Stimulated activated CD4-positive, alpha-beta T cell treated with anti-CD3 and anti-CD28 coated beads, Interleukin-4, amount 100 ng/mL, for 1 hour (primary cell): Measurements from ENCODE around the gene KIF26B.
"Not testable (repeated sequence)": the region's sequence is repeated elsewhere in the genome, so short reads cannot be mapped to it uniquely, and the experiment has no call there.

Experiments used
- DNase-seq: peaks from one replicate; pipeline ENCODE4 v3.0.0-alpha.2; 2020

Gene KIF26B

DNA sequence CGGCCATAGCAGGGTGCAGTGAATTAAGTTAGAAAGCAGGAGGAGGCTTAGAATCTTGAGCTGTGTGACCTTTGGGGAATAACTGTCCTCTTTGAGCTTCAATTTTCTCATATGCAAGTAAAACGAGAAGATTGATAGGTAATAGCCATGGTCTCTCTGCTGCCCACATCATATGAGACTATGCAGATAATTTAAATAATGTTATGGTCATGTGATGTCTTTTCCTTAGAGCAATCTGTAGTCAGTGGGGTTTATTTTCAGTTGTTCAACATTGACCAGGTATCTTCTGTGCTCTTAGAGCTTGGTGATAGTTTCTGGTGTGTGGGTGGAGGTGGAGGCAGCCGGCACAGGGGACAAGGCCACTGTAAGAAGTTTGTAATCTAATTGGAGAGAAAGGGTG, 537.1 kb downstream of the KIF26B start:
- DNase-seq = no peak

DNA sequence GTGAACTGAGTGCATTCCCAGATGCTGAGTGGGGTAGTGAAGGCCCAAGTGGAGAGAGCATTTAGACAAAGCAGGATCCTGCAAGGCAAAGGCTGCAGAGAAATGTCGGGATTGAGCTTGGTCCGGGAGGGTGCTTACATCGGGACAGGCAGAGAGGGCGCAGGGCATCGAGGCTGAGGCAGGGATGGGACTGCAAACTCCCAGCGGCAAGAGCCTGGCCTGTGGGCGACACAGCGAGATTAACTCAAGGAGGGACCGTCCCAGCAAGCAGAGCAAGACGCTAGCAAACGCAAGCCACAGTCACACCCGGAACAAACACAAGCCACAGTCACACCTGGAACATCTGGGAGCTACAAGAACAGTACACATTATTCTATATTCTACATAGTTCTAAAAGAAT, 537.5 kb downstream of the KIF26B start:
- DNase-seq = no peak

DNA sequence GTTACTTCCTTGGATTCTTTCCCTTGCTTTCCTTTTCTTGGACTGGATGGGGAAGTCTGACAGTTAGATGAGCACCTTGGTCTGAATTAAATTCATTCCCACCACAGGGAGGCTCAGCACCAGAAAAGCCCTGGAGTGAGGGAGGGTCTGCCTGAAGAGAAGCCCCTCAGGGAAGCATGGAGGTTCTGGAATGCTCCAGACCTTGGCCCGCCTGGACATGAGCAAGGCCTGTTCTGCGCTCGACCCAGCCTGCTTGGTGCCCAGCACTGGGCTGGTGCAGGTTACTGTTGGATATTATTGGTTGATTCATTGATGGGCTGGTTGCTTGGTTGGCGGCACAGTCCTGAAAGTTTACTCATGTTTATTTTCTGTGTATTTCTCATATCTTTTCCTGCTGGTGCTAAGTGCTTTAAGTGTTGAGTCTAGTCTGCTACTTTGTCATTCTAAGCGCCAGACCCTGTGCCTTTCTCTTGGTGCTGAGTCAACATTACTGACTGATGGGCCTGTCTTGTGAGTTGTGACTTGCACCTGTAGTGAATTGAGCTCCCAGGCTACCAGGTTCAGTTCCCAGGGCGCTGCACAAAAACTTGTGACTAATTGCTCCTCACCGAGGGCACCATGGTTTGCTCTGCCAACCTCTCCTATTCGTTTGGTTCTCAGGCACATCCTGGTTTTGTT, 538.5 kb downstream of the KIF26B start:
- no peak for DNase-seq

DNA sequence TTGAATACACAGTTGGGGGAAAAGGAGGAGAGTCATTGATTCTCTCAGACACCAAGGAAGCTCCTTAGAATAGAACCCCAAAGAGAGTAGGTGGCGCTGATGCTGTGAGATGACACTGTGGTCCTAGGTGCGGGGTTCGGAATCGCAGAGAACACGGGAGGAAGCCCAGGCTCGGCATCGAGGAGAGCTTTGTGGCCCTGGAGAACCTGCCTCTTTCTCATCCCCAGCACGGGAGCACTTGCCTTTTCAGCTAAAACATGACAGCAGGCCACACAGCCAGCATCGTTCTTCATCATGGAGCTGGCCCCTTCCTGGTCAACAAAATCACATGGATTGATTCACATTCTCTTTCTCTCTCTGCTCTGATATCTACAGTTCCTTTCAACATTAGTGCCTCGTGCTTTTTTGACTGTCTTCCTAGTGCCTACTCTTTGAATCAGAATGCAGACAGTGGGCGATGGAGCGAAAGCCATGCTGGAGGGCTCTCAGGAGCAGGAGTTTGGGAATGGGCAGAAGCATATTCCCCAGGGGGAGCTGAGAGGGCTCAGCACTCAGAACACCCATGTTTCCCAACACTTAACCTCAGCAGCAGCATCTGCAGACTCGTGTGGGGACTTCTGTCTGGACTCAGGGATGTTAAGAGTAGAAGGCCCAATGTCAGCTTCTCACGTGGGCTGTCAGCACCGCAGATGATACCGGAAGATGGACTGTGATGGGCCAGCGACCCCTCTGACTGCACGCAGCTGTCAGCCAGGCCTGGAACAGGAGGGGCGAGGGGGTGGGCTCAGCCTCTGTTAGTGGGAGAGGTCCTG, 539.4 kb downstream of the KIF26B start:
- DNase-seq = no peak

DNA sequence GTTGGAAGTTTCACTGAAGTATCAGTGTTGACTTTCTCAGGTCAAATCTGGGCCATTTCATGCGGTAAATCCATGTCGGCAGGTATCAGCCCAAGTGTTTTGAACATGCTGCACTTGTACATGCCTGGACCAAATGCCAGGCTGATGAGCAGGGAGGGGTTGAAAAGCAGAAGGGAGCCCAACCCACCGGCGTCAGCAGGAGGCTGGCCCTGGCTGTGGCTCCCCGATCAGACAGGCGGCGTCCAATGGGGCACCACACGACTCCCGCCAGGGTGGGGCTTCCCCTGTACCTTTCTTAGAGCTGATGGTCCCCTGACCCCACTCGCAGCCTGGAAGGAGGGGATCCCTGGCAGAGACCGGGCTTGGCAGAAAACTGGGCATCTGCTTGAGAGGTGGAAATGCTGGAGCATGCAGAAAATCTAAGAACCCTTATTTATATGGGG, 540.0 kb downstream of the KIF26B start:
- DNase-seq = no peak

DNA sequence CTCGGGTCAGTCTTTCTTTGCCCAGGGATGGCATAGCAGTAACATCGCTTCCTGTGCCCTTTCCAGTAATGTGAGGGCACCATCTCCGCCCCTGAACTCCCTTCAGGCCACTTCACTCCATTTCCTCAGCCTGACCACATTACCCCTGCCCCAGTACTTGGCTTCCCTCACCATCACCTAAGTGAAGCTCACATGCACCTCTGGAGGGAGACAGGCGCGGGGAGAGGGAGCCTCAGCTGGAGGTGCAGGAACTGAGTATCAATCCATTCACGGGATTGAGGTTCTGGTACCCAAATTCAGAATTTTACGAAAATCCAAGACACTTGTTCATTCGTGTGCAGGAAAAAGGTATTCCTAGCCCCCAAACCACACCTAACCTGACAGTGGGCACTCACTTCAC, 540.4 kb downstream of the KIF26B start:
- DNase-seq = no peak

DNA sequence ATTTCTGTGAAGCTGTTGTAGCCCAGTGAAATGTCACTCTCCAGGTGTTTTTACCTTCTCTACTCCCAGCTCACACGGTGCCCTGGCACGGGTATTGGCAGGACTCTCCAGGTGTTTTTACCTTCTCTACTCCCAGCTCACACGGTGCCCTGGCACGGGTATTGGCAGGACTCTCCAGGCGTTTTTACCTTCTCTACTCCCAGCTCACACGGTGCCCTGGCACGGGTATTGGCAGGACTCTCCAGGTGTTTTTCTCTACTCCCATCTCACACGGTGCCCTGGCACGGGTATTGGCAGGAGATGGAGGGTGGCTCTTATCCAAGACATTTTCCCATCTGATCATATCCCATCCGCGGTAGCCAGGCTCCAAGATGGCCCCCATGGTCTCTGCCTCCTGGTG, 540.9 kb downstream of the KIF26B start:
- DNase-seq = not testable (repeated sequence)

DNA sequence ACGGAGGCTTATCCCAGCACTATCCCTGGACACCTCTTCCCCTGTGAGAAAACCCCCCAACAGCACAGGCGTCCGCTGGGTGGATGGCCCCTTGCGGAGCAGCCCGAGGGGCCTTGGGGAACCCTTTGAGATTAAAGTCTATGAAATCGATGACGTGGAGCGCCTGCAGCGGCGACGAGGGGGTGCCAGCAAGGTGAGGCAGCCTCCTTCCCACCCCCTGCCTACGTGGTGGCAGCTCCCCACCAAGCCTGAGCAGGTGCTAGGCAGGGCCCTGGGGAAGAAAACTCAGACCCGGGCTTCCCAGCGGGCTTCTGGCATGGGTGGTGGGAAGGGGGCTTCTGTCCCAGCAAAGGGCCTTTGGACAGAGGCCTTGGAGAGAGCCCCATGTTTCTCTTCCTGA, 543.3 kb downstream of the KIF26B start:
- DNase-seq = no peak

DNA sequence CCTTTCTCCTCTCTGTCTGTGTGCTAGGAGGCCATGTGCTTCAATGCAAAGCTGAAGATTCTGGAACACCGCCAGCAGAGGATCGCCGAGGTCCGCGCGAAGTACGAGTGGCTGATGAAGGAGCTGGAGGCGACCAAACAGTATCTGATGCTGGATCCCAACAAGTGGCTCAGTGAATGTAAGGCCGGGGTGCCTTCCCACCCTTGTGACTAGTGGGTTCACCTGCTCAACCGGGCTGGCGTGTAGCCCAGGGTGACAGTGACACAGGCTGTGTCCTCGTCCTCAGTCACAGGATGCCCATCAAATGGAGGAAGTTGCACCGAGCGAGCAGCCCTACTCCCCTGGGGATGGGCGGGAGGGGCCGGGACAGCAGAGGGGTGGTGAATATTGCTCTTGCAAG, 544.1 kb downstream of the KIF26B start:
- no peak for DNase-seq

DNA sequence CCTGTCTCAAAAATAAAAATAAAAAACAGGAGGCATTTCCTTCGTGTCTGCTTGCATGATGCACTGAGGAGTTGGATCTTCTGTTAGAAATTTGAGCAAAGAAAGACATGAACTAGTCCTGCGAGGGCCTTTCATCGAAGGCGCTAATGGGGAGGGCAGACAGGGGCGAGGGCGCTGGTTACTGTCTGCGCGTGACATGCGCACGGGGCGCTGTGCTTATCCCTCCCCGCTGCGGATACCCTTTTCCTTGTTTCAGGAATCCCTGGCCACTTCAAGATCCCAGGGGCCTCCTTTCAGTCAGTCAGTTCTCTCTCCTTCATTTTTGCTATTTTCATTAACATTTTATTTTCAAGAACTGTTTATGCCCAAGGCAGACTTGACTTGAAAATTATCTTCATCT, 545.8 kb downstream of the KIF26B start:
- no peak for DNase-seq

DNA sequence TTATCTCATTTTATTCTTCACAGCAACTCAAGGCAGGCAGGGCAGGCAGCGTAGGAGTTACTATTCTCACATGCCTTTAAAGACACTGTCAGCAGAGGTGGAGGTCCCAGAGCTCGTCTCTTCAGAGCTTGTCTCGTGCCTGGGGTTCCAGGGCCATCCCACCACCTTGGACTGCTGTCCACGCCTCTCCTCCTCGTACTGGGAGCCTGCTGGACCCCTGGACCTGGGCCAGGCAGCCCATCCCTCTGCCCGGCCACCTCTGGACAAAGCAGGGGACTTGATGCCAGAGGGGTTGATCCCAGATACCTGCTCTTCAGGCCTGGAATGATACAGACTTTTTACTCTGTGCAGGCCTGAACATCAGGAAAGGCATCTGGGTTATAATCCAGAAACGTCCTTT, 546.8 kb downstream of the KIF26B start:
- DNase-seq = no peak

DNA sequence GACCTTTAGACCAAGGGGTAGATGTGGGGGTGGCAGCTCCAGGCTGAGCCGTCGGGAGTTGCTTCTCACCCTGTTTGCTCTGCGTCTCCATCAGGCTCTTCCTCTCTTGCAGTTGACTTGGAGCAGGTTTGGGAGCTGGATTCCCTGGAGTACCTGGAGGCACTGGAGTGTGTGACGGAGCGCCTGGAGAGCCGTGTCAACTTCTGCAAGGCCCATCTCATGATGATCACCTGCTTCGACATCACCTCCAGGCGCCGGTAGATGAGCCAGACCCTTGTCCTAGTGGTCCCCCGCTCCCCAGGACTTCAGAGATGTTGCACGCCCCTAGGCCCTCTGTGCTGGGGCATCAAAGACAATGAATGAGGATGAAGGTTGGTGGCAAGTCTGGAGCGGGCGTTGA, 547.6 kb downstream of the KIF26B start:
- no peak for DNase-seq

DNA sequence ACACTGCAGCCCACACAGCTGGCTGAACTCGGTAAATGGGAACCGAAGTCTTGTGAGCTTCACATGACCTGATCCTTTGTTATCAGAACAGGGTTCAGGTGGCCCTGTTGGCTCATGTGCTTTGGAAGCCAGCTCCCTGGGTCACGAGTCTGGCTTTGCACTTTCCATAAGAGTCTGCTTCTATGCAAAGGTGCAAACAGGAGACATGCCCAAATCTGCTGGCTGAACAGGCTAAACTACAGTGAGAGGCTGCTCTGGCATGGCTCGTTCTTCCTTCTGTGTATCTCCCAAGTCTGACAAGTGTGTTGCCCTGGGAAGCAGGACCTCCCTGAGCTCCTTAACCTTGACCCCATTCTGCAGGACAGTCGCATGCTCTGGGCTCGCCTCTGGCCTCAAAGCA, 549.6 kb downstream of the KIF26B start:
- DNase-seq = no peak

DNA sequence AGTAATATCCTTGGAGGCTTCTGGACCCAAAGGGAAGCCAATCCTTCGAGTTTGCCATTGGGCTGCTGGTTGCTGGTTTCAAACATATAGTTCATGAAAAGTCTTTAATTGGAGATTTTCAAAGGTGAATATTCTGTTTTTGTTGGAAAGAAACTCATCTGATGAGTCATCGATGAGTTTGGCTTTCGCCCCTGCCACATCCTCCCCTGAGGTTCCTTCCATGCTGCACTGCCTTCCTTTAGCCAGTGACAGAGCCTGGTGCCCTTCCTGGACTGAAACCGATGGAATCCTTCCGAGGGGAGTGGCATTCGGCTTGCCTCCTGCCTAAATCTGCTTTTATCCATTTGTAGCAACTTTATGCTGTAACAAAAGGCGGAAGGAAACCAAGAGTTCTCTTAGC, 550.0 kb downstream of the KIF26B start:
- DNase-seq = no peak

DNA sequence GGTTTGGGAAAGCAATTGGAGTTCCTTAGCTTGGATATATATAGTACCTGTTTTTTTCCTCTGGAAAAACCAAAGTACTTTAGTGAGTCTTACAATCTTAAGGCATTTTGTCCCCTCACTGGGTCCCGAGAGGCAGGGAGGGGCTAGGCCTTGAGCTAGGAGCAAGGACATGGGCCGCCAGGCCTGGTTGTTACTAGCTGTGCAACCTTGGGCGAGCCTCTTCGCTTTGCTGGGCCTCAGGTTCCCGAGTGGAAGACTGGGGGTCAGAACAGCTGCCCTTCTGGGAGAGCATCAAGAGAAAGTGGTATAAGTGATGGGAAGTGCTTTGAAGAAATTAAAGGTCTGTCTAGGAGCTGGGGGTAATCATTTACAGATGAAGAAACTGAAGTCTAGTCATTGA, 553.2 kb downstream of the KIF26B start:
- no peak for DNase-seq

DNA sequence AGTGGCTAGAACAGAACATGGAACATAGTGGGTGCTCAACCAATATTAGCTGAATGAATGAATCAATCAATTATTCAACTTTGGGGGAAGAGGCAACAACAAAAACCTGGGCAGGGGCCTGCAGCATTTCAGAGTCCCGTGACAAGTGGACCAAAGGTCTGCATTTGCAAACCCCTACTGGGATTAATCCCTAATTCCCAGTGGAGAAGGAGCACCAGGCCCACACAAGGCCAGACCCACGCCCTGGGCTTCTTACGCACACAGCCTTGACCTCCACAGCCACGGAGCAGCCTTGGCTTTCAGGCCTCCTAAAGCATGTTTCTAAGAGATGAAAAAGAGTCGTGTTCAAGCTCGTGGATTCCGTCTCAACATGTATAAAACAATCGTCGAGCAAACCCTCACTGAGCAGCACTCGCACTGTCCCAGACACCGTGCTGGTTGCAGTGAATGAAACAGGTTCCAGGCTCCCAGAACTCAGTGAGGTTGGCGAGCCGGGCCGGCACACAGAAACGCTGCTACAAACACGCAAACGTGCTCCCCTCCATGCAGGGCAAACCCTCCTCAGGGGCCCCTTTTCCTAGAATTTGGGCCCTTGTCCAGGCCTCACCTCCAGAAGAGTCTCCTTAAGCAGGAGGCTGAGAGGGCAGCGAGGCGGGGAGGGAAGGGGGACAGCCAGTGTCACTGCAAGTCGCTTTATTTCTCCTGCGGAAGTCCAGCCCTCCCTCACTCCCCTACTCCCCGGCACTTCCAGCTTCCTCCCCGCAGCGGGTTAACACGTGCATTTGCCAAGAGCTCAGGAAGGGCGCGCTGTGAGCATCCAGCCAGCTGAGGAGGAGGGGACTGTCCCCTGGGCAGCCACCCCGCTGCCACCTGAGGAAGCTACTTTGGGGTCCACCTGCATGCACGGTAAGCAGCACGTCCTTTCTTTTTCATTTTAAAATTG, 556.4 kb downstream of the KIF26B start:
- DNase-seq = no peak

DNA sequence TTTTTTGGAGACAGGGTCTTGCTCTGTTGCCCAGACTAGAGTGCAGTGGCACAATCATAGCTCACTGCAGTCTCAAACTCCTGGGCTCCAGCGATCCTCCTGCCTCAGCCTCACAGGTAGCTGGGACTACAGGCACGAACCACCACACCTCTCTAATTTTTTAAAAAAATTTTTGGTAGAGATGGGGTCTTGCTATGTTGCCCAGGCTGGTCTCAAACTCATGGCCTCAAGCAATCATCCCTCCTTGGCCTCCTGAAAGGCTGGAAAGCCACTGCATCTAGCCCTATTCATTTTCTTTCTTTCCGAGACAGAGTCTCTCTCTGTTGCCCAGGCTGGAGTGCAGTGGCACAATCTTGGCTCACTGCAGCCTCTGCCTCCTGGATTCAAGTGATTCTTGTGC, 559.2 kb downstream of the KIF26B start:
- not testable (repeated sequence) for DNase-seq

DNA sequence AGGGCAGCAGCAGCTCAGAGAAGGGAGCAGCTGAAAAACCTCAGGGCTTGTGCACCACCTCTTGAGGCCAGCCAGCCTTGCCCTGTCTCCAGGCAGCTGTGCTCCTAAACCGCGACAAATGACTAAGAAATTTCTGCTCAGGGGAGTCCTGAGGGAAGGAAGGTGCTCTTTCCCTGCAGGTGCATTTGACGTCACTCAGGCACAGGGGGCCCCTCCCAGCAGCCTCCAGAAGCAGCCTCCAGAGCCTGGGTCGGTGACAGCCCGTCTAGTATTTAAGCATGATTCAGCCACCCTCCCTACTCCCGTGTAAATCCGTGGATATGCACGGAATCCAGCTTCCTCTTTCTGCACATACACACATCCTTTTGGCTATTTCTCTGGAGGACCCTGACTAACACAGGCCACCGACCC, 560.5 kb downstream of the KIF26B start:
- DNase-seq = no peak

DNA sequence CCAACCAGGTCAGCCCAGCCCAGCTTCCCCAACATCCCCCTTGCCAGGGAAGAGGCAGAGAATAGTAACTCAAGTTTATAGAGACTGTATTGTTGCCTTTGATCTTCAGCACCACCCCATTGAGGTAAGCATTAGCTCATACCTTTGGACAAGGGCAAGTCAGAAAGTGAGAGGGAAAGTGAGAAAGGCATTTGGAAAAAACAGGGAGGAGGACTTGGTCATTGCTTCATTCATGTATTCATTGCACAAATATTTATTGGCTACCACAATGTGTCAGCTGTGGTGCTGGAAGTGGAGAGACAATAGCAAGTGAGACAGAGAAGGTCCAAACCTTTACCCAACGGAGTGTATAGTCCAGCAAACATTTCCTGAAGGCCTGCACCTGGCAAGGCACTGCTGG, 561.2 kb downstream of the KIF26B start:
- no peak for DNase-seq

DNA sequence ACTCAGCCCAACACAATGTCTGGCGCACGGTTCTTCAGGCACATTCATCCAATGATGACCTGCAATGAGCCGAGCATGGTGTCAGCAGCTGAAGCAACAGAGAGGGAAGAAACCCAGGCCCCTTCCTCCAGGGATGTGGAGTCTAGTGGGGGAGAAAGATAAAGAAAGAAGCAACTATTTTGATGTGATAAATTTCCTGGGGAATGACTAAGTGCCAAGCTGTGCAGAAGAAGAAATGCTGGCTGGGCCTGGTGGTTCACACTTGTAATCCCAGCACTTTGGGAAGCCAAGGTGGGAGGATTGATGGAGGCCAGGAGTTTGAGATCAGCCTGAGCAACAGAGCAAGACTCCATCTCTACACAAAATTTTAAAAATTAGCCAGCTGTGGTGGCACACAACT, 561.8 kb downstream of the KIF26B start:
- DNase-seq = no peak

DNA sequence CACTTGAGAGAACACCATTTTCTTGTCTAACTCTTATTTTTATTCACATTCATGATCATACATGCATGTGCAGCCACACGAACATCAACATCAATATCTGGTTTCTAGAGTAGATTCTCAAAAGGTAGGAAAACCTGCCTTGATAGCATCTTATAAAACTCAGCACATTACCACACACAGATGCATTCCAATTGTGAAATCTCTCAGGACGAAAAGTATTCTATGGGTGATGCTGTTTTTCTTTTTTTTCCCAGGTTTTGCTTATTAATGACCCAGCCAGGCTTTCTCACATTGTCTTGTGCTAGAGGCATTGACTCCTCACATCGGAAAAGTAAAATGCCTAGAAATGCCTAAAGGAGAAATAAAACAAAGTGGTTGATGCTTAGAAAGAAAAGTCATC, 562.8 kb downstream of the KIF26B start:
- DNase-seq = no peak

DNA sequence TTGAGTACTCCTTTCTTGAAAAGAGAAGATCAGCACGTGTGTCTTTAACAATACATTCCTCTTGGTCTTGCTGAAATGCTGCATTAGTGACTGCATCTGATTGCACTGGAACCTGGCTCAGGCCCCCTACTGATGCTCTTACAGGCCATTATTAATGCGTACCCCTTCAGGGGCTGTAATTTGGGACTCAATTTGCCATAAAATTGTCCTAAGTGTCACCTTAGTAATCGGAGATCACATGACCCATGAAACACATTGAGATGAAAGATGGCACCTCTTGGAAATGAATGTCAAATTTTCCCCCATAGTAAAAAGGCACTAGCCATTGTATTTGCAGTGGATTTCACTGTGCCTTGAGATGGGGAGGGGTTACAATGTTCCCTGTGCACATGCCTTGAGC, 563.3 kb downstream of the KIF26B start:
- no peak for DNase-seq

DNA sequence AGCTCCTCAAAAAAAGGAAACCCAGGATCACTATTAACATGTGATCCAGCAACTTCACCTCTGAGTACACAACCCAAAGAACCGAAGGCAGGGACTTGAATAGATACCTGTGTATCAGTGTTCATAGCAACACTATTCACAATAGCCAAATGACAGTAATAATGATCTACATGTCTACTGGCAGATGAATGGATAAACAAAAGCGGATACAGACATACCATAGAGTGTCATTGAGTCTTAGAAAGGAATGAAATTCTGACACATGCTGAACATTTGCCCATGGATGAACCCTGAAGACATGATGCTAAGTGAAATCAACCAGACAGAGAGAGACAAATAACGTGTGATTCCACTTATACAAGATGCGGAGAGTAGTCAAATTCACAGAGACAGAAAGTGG, 564.2 kb downstream of the KIF26B start:
- DNase-seq = no peak

DNA sequence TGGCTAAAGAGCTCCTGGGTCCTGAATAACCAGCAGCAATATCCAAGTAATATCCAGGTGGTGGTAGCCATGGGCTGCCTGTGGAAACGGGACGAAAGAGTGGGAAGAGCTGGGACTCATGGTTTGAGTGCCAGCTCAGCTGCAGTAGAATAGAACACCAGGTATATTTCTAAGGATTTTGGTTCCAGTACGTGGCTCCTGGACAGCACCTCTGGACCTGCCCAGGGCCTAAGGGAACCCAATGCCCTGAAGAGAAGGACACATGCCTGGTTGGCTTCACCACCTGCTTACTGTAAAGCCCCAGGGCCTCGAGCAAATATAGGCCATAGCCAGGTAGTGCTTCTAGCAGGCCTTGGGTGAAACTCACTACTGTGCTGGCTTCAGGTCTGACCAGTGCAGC, 566.7 kb downstream of the KIF26B start:
- DNase-seq = no peak
